Central memory CD8-positive, alpha-beta T cell (primary cell): ENCODE measurements around the gene IQCK.

Source experiments
- ATAC-seq: fragments of 150-1000 bp; cut with Tn5 transposase; replicated peaks from 2 replicates; pipeline ENCODE4 v1.10.0; 2022; ENCODE audit warnings: mild to moderate bottlenecking, moderate FRiP score, moderate number of reproducible peaks; ENCODE audit not compliant: poor library complexity, severe bottlenecking; ENCODE audit errors: extremely low read depth
- DNase-seq, 2 donors: peaks; one replicate each; pipeline ENCODE4 v3.0.0; 2021; ENCODE audit warnings: low spot score in 2 of 2
- H3K27ac Mint-ChIP-seq: one replicate; pipeline ENCODE4 v1.8.0; 2022; ENCODE audit warnings: low read depth, mild to moderate bottlenecking, moderate library complexity, mixed read lengths
- H3K27me3 Mint-ChIP-seq: one replicate; pipeline ENCODE4 v1.8.0; 2022; ENCODE audit warnings: mixed read lengths
- H3K36me3 Mint-ChIP-seq: one replicate; pipeline ENCODE4 v1.8.0; 2022; ENCODE audit warnings: mild to moderate bottlenecking, moderate library complexity, mixed read lengths; ENCODE audit not compliant: insufficient read depth
- H3K4me1 Mint-ChIP-seq: one replicate; pipeline ENCODE4 v1.8.0; 2022; ENCODE audit warnings: mixed read lengths
- H3K4me3 Mint-ChIP-seq: one replicate; pipeline ENCODE4 v1.8.0; 2022; ENCODE audit warnings: mild to moderate bottlenecking, moderate library complexity, mixed read lengths
- H3K9me3 Mint-ChIP-seq: one replicate; pipeline ENCODE4 v1.8.0; 2022; ENCODE audit warnings: mixed read lengths

The IQCK gene

GRCh38 chr16:19833176-19833575, 115.1 kb downstream of the IQCK start:
- H3K36me3 Mint-ChIP-seq = no peaks in the 10 kb centered on the region
- H3K27me3 Mint-ChIP-seq = no peaks in the 10 kb centered on the region
- DNase-seq (no peak), ATAC-seq (no peak)
- H3K9me3 Mint-ChIP-seq = no peaks in the 10 kb centered on the region
- H3K27ac Mint-ChIP-seq = no peak overlapping the region
- no peak overlapping the region for H3K4me3 Mint-ChIP-seq
- no peaks in the 10 kb centered on the region for H3K4me1 Mint-ChIP-seq

- Mint-ChIP-seq H3K27me3 (no peaks in the 10 kb centered on the region), H3K4me3 (no peak overlapping the region), H3K9me3 (no peaks in the 10 kb centered on the region), H3K4me1 (no peaks in the 10 kb centered on the region), H3K36me3 (no peaks in the 10 kb centered on the region), H3K27ac (no peak overlapping the region)
- no peak for DNase-seq
- ATAC-seq = no peak
Observed at GRCh38 chr16:19833581-19833980, 115.5 kb downstream of the IQCK start.

GRCh38 chr16:19835196-19835595, 117.1 kb downstream of the IQCK start:
- Mint-ChIP-seq H3K27ac (no peak overlapping the region), H3K9me3 (no peaks in the 10 kb centered on the region), H3K4me1 (no peaks in the 10 kb centered on the region), H3K4me3 (no peak overlapping the region), H3K36me3 (no peaks in the 10 kb centered on the region), H3K27me3 (no peaks in the 10 kb centered on the region)
- ATAC-seq (no peak), DNase-seq (no peak)

- Mint-ChIP-seq H3K36me3 (no peaks in the 10 kb centered on the region), H3K4me1 (no peaks in the 10 kb centered on the region), H3K27ac (no peak overlapping the region), H3K4me3 (no peak overlapping the region), H3K27me3 (no peaks in the 10 kb centered on the region), H3K9me3 (no peaks in the 10 kb centered on the region)
- DNase-seq (no peak), ATAC-seq (no peak)
Observed at GRCh38 chr16:19835968-19836421, 117.9 kb downstream of the IQCK start.

- no peak overlapping the region for H3K4me3 Mint-ChIP-seq
- ATAC-seq (no peak), DNase-seq (no peak)
- no peaks in the 10 kb centered on the region for H3K27me3 Mint-ChIP-seq
- H3K4me1 Mint-ChIP-seq = no peaks in the 10 kb centered on the region
- H3K27ac Mint-ChIP-seq = no peak overlapping the region
- H3K9me3 Mint-ChIP-seq = no peaks in the 10 kb centered on the region
- no peaks in the 10 kb centered on the region for H3K36me3 Mint-ChIP-seq
Observed at GRCh38 chr16:19837331-19837980, 119.4 kb downstream of the IQCK start.

GRCh38 chr16:19837984-19838707, 120.1 kb downstream of the IQCK start:
- Mint-ChIP-seq H3K4me3 (no peak overlapping the region), H3K4me1 (no peaks in the 10 kb centered on the region), H3K36me3 (no peaks in the 10 kb centered on the region), H3K27me3 (no peaks in the 10 kb centered on the region), H3K27ac (no peak overlapping the region), H3K9me3 (no peaks in the 10 kb centered on the region)
- no peak for ATAC-seq
- DNase-seq = no peak

- Mint-ChIP-seq H3K9me3 (no peaks in the 10 kb centered on the region), H3K36me3 (no peaks in the 10 kb centered on the region), H3K4me1 (no peaks in the 10 kb centered on the region), H3K4me3 (no peak overlapping the region), H3K27me3 (no peaks in the 10 kb centered on the region), H3K27ac (no peak overlapping the region)
- no peak for ATAC-seq
- no peak for DNase-seq
Observed at GRCh38 chr16:19840524-19841110, 122.5 kb downstream of the IQCK start.

- Mint-ChIP-seq H3K4me3 (no peak overlapping the region), H3K36me3 (no peaks in the 10 kb centered on the region), H3K27me3 (no peaks in the 10 kb centered on the region), H3K4me1 (no peaks in the 10 kb centered on the region), H3K27ac (no peak overlapping the region), H3K9me3 (no peaks in the 10 kb centered on the region)
- ATAC-seq = no peak
- DNase-seq = no peak
Observed at GRCh38 chr16:19841184-19841583, 123.1 kb downstream of the IQCK start.

- no peaks in the 10 kb centered on the region for H3K9me3 Mint-ChIP-seq
- H3K4me1 Mint-ChIP-seq = no peaks in the 10 kb centered on the region
- no peaks in the 10 kb centered on the region for H3K36me3 Mint-ChIP-seq
- no peak for ATAC-seq
- no peak overlapping the region for H3K27ac Mint-ChIP-seq
- no peak for DNase-seq
- H3K4me3 Mint-ChIP-seq = no peak overlapping the region
- no peaks in the 10 kb centered on the region for H3K27me3 Mint-ChIP-seq
Observed at GRCh38 chr16:19842426-19843157, 124.5 kb downstream of the IQCK start.

- Mint-ChIP-seq H3K9me3 (no peaks in the 10 kb centered on the region), H3K27ac (no peak overlapping the region), H3K4me1 (no peaks in the 10 kb centered on the region), H3K36me3 (no peaks in the 10 kb centered on the region), H3K4me3 (no peak overlapping the region), H3K27me3 (no peaks in the 10 kb centered on the region)
- ATAC-seq (no peak), DNase-seq (no peak)
Observed at GRCh38 chr16:19843371-19843770, 125.3 kb downstream of the IQCK start.

- H3K27me3 Mint-ChIP-seq = peaks cover 10% of the 10 kb centered on the region
- ATAC-seq (no peak), DNase-seq (no peak)
- no peak overlapping the region for H3K4me3 Mint-ChIP-seq
- H3K4me1 Mint-ChIP-seq = no peaks in the 10 kb centered on the region
- H3K36me3 Mint-ChIP-seq = no peaks in the 10 kb centered on the region
- H3K9me3 Mint-ChIP-seq = no peaks in the 10 kb centered on the region
- no peak overlapping the region for H3K27ac Mint-ChIP-seq
Observed at GRCh38 chr16:19844945-19845641, 127.0 kb downstream of the IQCK start.

- H3K4me1 Mint-ChIP-seq = no peaks in the 10 kb centered on the region
- H3K9me3 Mint-ChIP-seq = no peaks in the 10 kb centered on the region
- no peak for DNase-seq
- ATAC-seq = no peak
- peaks cover 24% of the 10 kb centered on the region for H3K27me3 Mint-ChIP-seq
- no peak overlapping the region for H3K27ac Mint-ChIP-seq
- no peak overlapping the region for H3K4me3 Mint-ChIP-seq
- no peaks in the 10 kb centered on the region for H3K36me3 Mint-ChIP-seq
Observed at GRCh38 chr16:19846436-19846835, 128.4 kb downstream of the IQCK start.
